Keratinocyte (primary cell): ENCODE data around the gene CDC16. TPM values are rescaled to one million over a fixed set of nuclear protein-coding genes. Genes with fewer than 3 reads are reported as not detected.

ENCODE experiments used
- DNase-seq: peaks from one replicate; pipeline ENCODE4 v3.0.0-alpha.2; 2011; ENCODE audit warnings: low read depth, missing footprints, low spot score
- FAIRE-seq: peaks from 2 replicates; lab custom pipeline; 2011; peaks lifted over from hg19 to GRCh38; lab: Jason Lieb, UNC
- H2AFZ ChIP-seq: 2 replicates; pipeline ENCODE4 v1.6.0; 2012; ENCODE audit warnings: low read length, control low read depth, inconsistent platforms; ENCODE audit not compliant: control insufficient read depth
- H3K27ac ChIP-seq: 2 replicates; pipeline ENCODE4 v1.5.1; 2011; ENCODE audit warnings: low read length; ENCODE audit not compliant: control insufficient read depth, insufficient read depth
- H3K27me3 ChIP-seq: 3 replicates; pipeline ENCODE4 v1.6.0; 2011; ENCODE audit warnings: low read length; ENCODE audit not compliant: control insufficient read depth, insufficient read depth; ENCODE audit errors: extremely low read depth
- H3K36me3 ChIP-seq, 2 experiments: 2 replicates in 1 of 2; 3 replicates in 1 of 2; pipeline ENCODE4 v1.5.1; 2011; ENCODE audit warnings: low read length in 2 of 2, mild to moderate bottlenecking in 1 of 2; ENCODE audit not compliant: control insufficient read depth in 2 of 2, insufficient read depth in 2 of 2; ENCODE audit errors: extremely low read depth in 1 of 2
- H3K4me1 ChIP-seq: 3 replicates; pipeline ENCODE4 v1.5.1; 2011; ENCODE audit warnings: low read length; ENCODE audit not compliant: control insufficient read depth, insufficient read depth; ENCODE audit errors: extremely low read depth
- H3K4me2 ChIP-seq: 3 replicates; pipeline ENCODE4 v1.6.0; 2011; ENCODE audit warnings: low read depth, low read length; ENCODE audit not compliant: control insufficient read depth, insufficient read depth; ENCODE audit errors: extremely low read depth
- H3K4me3 ChIP-seq, 3 experiments: fragments of 200-600 bp in 1 of 3; sonication (generic) in 1 of 3; 2 replicates in 2 of 3; 3 replicates in 1 of 3; pipeline ENCODE4 v1.5.1; 2011 to 2016; ENCODE audit warnings: low read length in 3 of 3, mild to moderate bottlenecking in 3 of 3, control low read depth in 2 of 3, inconsistent platforms in 1 of 3, low read depth in 1 of 3, mixed read lengths in 1 of 3, mixed run types in 1 of 3, moderate library complexity in 1 of 3; ENCODE audit not compliant: control insufficient read depth in 2 of 3, insufficient read depth in 2 of 3; ENCODE audit errors: extremely low read depth in 1 of 3
- H3K79me2 ChIP-seq: 2 replicates; pipeline ENCODE4 v1.6.0; 2012; ENCODE audit warnings: low read length; ENCODE audit not compliant: control insufficient read depth, insufficient read depth
- H3K9ac ChIP-seq: 3 replicates; pipeline ENCODE4 v1.6.0; 2011; ENCODE audit warnings: low read length; ENCODE audit not compliant: control insufficient read depth, insufficient read depth; ENCODE audit errors: extremely low read depth
- H3K9me1 ChIP-seq: 3 replicates; pipeline ENCODE4 v1.6.0; 2011; ENCODE audit warnings: low read length; ENCODE audit not compliant: control insufficient read depth, insufficient read depth; ENCODE audit errors: extremely low read depth
- H3K9me3 ChIP-seq: 2 replicates; pipeline ENCODE4 v1.5.1; 2012; ENCODE audit warnings: low read depth, low read length; ENCODE audit not compliant: control insufficient read depth
- H4K20me1 ChIP-seq: 3 replicates; pipeline ENCODE4 v1.6.0; 2011; ENCODE audit warnings: low read length; ENCODE audit not compliant: control insufficient read depth, insufficient read depth; ENCODE audit errors: extremely low read depth
- CTCF ChIP-seq, 3 experiments: IDR thresholded peaks in 1 of 3; conservative IDR thresholded peaks in 1 of 3; optimal IDR thresholded peaks in 1 of 3; 2 replicates in 2 of 3; 3 replicates in 1 of 3; pipeline versions ENCODE3 to v1.5.1; 2011; ENCODE audit warnings: low read length in 3 of 3, mild to moderate bottlenecking in 3 of 3, moderate library complexity in 2 of 3, control low read depth in 1 of 3, inconsistent platforms in 1 of 3; ENCODE audit not compliant: insufficient read depth in 2 of 3; ENCODE audit errors: extremely low read depth in 1 of 3
- EZH2 ChIP-seq: IDR thresholded peaks from one replicate; pipeline ENCODE4 v1.6.1; 2012; ENCODE audit warnings: inconsistent platforms, mild to moderate bottlenecking, low read length, moderate library complexity
- dilution Hi-C: fragments of 300-500 bp; cut with MboI; formaldehyde crosslinking; loops from one replicate; pipeline ENCODE4 v1.7.0; 2020; ENCODE audit warnings: low sequenced_read_pairs; ENCODE audit not compliant: extremely low pct_ligation_motif_present
- polyA plus RNA-seq, 5 experiments: library from polyadenylated mRNA; depleted of rRNA in 3 of 5; stranded (reverse) in 3 of 5; stranded (forward) in 1 of 5; unstranded in 1 of 5; fragments of >200 nt; gene quantifications; 1 replicate in 1 of 5; 2 replicates in 3 of 5; 3 replicates in 1 of 5; pipeline versions ENCODE4 v1.2.1 to v1.2.3, GENCODE V29; 2011 to 2012; ENCODE audit warnings: missing spikeins in 2 of 5, low read depth in 1 of 5, low replicate concordance in 1 of 5

CDC16 gene
- polyA plus RNA-seq, 1 donor (not counting 4 experiments of a cell fraction or from before 2014, with no cell fraction given): 91.8 TPM

- H2AFZ ChIP-seq: peak overlapping the region; percentile 84
- H3K4me3 ChIP-seq: peak overlapping the region in 2 of 3 experiments; percentile 86 to 94
- no peaks in the 10 kb centered on the region for H3K9me1 ChIP-seq
- H3K9me3 ChIP-seq: no peaks in the 10 kb centered on the region
- H3K4me1 ChIP-seq: peaks cover 5% of the 10 kb centered on the region
- H3K36me3 ChIP-seq: peaks cover 6 to 11% of the 10 kb centered on the region in 2 experiments
- dilution Hi-C loops: no loop called here
- H3K27ac ChIP-seq: peak overlapping the region; percentile 47
- peak overlapping the region; percentile 52 for H3K9ac ChIP-seq
- H3K79me2 ChIP-seq: peaks cover 21% of the 10 kb centered on the region
- peak overlapping the region; percentile 84 for H3K4me2 ChIP-seq
- H3K27me3 ChIP-seq: peaks cover 5% of the 10 kb centered on the region
- H4K20me1 ChIP-seq: no peaks in the 10 kb centered on the region
- DNase-seq: no peak
- no peak for FAIRE-seq
- TF ChIP-seq CTCF (optimal IDR thresholded peaks at IDR 0.05 in 1 of 3, IDR thresholded peaks at IDR 0.05 in 1 of 3, conservative IDR thresholded peaks at IDR 0.05 in 1 of 3; ENCODE audit: extremely low read depth in 1 of 3, insufficient read depth in 2 of 3, low read length in 3 of 3) (no peak), EZH2 (no peak)
Observed at GRCh38 chr13:114234266-114234644, 442 bp upstream of the CDC16 start.

- Histone ChIP-seq H3K79me2 (peaks cover 21% of the 10 kb centered on the region), H3K4me1 (peaks cover 5% of the 10 kb centered on the region), H3K36me3 (peaks cover 10 to 11% of the 10 kb centered on the region in 2 experiments), H3K9me1 (no peaks in the 10 kb centered on the region), H4K20me1 (no peaks in the 10 kb centered on the region), H3K27ac (peak overlapping the region; percentile 76), H3K4me2 (peak overlapping the region; percentile 99), H2AFZ (no peak overlapping the region), H3K9me3 (no peaks in the 10 kb centered on the region), H3K4me3 (peak overlapping the region; percentile 79 to 94 (median 86)), H3K9ac (peak overlapping the region; percentile 88), H3K27me3 (no peaks in the 10 kb centered on the region)
- no peak for TF ChIP-seq CTCF (optimal IDR thresholded peaks at IDR 0.05 in 1 of 3, IDR thresholded peaks at IDR 0.05 in 1 of 3, conservative IDR thresholded peaks at IDR 0.05 in 1 of 3; ENCODE audit: extremely low read depth in 1 of 3, insufficient read depth in 2 of 3, low read length in 3 of 3)
- TF ChIP-seq EZH2: no peak
- dilution Hi-C loops: no loop called here
- FAIRE-seq (no peak), DNase-seq (no peak)
Observed at GRCh38 chr13:114235697-114236096, 1.0 kb downstream of the CDC16 start.
